Neural cell (in vitro differentiated cells): ENCODE results near the gene LHX5.

Experiments used
- EZH2 ChIP-seq: fragments of 200-600, 300-800 bp; shearing (Covaris generic), sonication (generic); IDR thresholded peaks from 2 replicates; pipeline ENCODE4 v1.6.1; 2014; ENCODE audit warnings: antibody characterized with exemption, low read length, borderline replicate concordance, mild to moderate bottlenecking; ENCODE audit not compliant: insufficient read depth, poor library complexity, severe bottlenecking
- RAD21 ChIP-seq: fragments of 450-650 bp; conservative IDR thresholded peaks from 2 replicates; pipeline ENCODE4 v1.6.1; 2014; ENCODE audit warnings: antibody characterized with exemption, mild to moderate bottlenecking, moderate library complexity
- TF ChIP-seq, protein P1 (sequence below): IDR thresholded peaks from 2 replicates; pipeline ENCODE4 v1.6.1; 2012; ENCODE audit warnings: borderline replicate concordance
- TF ChIP-seq, protein P2 (sequence below): fragments of 450-650 bp; IDR thresholded peaks from 2 replicates; pipeline ENCODE4 v1.5.1; 2014; ENCODE audit warnings: antibody characterized with exemption, mild to moderate bottlenecking, moderate library complexity; ENCODE audit not compliant: poor library complexity, severe bottlenecking

DNA sequence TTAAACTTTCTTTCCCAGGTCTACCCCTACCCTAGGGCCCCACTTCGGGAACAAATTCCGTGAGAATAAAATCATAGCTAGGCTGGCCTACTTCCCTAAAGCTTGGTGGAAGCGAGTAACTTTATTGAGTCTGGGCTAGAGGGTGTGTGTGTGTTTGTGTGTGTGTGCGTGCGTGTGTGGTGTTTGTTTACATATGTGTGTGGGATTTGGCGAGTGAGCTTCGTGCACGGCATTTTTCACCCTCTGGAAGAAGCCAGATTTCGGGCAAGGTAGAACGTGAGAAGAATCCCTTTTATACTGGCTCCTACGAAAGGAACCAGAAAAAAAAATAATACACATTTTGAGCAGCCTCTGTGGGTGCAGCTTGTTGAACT is 7.5 kb upstream of the LHX5 start:
- TF ChIP-seq, protein P1, sequence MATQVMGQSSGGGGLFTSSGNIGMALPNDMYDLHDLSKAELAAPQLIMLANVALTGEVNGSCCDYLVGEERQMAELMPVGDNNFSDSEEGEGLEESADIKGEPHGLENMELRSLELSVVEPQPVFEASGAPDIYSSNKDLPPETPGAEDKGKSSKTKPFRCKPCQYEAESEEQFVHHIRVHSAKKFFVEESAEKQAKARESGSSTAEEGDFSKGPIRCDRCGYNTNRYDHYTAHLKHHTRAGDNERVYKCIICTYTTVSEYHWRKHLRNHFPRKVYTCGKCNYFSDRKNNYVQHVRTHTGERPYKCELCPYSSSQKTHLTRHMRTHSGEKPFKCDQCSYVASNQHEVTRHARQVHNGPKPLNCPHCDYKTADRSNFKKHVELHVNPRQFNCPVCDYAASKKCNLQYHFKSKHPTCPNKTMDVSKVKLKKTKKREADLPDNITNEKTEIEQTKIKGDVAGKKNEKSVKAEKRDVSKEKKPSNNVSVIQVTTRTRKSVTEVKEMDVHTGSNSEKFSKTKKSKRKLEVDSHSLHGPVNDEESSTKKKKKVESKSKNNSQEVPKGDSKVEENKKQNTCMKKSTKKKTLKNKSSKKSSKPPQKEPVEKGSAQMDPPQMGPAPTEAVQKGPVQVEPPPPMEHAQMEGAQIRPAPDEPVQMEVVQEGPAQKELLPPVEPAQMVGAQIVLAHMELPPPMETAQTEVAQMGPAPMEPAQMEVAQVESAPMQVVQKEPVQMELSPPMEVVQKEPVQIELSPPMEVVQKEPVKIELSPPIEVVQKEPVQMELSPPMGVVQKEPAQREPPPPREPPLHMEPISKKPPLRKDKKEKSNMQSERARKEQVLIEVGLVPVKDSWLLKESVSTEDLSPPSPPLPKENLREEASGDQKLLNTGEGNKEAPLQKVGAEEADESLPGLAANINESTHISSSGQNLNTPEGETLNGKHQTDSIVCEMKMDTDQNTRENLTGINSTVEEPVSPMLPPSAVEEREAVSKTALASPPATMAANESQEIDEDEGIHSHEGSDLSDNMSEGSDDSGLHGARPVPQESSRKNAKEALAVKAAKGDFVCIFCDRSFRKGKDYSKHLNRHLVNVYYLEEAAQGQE, result no peak
- TF ChIP-seq RAD21 (no peak), EZH2 (no peak)
- TF ChIP-seq, protein P2, sequence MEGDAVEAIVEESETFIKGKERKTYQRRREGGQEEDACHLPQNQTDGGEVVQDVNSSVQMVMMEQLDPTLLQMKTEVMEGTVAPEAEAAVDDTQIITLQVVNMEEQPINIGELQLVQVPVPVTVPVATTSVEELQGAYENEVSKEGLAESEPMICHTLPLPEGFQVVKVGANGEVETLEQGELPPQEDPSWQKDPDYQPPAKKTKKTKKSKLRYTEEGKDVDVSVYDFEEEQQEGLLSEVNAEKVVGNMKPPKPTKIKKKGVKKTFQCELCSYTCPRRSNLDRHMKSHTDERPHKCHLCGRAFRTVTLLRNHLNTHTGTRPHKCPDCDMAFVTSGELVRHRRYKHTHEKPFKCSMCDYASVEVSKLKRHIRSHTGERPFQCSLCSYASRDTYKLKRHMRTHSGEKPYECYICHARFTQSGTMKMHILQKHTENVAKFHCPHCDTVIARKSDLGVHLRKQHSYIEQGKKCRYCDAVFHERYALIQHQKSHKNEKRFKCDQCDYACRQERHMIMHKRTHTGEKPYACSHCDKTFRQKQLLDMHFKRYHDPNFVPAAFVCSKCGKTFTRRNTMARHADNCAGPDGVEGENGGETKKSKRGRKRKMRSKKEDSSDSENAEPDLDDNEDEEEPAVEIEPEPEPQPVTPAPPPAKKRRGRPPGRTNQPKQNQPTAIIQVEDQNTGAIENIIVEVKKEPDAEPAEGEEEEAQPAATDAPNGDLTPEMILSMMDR, result no peak
